GM19328 (cell line): ENCODE results near the gene CCNK.

Experiments used
- ATAC-seq: cut with Tn5 transposase; IDR thresholded peaks from one replicate; pipeline ENCODE4 v1.9.1; 2021; ENCODE audit warnings: mild to moderate bottlenecking, moderate library complexity; ENCODE audit not compliant: unreplicated experiment

The CCNK gene

GRCh38 chr14:99532310-99532709 lies 51.1 kb downstream of the CCNK start:
- no peak for ATAC-seq

- ATAC-seq = no peak
Measured at GRCh38 chr14:99534333-99534732, 53.1 kb downstream of the CCNK start.

GRCh38 chr14:99534863-99535262 lies 53.7 kb downstream of the CCNK start:
- no peak for ATAC-seq

- ATAC-seq = no peak
Measured at GRCh38 chr14:99535448-99535847, 54.2 kb downstream of the CCNK start.

- no peak for ATAC-seq
Measured at GRCh38 chr14:99535908-99536778, 54.9 kb downstream of the CCNK start.

GRCh38 chr14:99537399-99537798 lies 56.2 kb downstream of the CCNK start:
- ATAC-seq = no peak

GRCh38 chr14:99538275-99538674 lies 57.1 kb downstream of the CCNK start:
- no peak for ATAC-seq

GRCh38 chr14:99538733-99539132 lies 57.5 kb downstream of the CCNK start:
- no peak for ATAC-seq

GRCh38 chr14:99539491-99539890 lies 58.3 kb downstream of the CCNK start:
- ATAC-seq = no peak

- no peak for ATAC-seq
Measured at GRCh38 chr14:99540196-99541032, 59.2 kb downstream of the CCNK start.

- no peak for ATAC-seq
Measured at GRCh38 chr14:99541211-99541610, 60.0 kb downstream of the CCNK start.

- no peak for ATAC-seq
Measured at GRCh38 chr14:99541677-99542470, 60.7 kb downstream of the CCNK start.

GRCh38 chr14:99542566-99542965 lies 61.4 kb downstream of the CCNK start:
- ATAC-seq = no peak

- no peak for ATAC-seq
Measured at GRCh38 chr14:99543370-99543769, 62.2 kb downstream of the CCNK start.

GRCh38 chr14:99543985-99544384 lies 62.8 kb downstream of the CCNK start:
- no peak for ATAC-seq

- no peak for ATAC-seq
Measured at GRCh38 chr14:99544991-99545390, 63.8 kb downstream of the CCNK start.

- no peak for ATAC-seq
Measured at GRCh38 chr14:99545586-99545985, 64.4 kb downstream of the CCNK start.

GRCh38 chr14:99546234-99546879 lies 65.1 kb downstream of the CCNK start:
- ATAC-seq = no peak

- ATAC-seq = no peak
Measured at GRCh38 chr14:99548255-99548654, 67.0 kb downstream of the CCNK start.

GRCh38 chr14:99548871-99549515 lies 67.8 kb downstream of the CCNK start:
- no peak for ATAC-seq
